A549 treated with CpdA at 1 μM for 4 hours (cell line): ENCODE results near the gene F11R. TPM values are rescaled to one million over a fixed set of nuclear protein-coding genes. Genes with fewer than 3 reads are reported as not detected.

Source experiments
- total RNA-seq: library from RNA; stranded (reverse); fragments of 200-300 nt; extraction: Qiagen RNA extraction; gene quantifications from 5 replicates; pipeline ENCODE4 v1.2.3, GENCODE V29; 2022; ENCODE audit warnings: low read depth

The F11R gene
- total RNA-seq: 42.3 to 56.2 TPM (median 52.6 TPM) in 5 replicates

DNA sequence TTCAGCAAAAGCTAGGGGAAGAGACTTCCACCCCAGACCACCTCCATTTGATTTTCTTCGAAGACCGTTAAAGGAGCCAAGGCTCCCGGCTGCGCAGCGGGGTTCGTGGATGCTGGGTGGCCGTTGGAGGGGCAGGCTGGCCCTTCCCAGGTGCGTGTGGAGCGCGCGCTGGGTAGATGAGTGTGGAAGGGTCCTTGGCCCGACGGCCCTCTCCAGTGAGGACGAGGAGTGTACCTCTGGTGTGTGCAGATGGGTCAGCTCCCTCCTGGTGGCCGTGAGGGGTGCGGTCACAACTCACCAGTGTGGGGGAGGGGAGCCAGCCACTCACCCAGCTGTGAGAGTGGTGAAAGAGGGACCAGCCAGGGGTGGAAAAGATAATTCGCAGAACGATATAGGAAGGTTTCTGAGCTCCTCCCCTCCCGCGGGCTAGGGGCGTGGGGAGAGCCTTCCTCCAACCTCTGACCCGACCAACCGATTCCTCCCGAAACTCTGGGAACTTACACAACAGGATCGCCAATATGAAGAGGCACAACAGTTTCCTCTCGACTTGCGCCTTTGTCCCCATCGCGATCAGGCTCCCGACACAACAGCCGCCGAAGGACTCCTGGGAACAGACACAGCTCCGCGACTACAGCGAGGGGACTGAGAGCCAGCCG is at the start of gene F11R:
Gene F11R (minus strand): TSS at position 644 of the 656 bp plus-strand sequence. CDS start 79 bp downstream, at position 565.

GRCh38 chr1:161069731-161070270 is 48.8 kb upstream of the F11R start, which contains the start of gene ARHGAP30:
Gene ARHGAP30, minus strand, starts transcription at chr1:161069891. Its CDS starts 267 bp downstream, at chr1:161069624.

DNA sequence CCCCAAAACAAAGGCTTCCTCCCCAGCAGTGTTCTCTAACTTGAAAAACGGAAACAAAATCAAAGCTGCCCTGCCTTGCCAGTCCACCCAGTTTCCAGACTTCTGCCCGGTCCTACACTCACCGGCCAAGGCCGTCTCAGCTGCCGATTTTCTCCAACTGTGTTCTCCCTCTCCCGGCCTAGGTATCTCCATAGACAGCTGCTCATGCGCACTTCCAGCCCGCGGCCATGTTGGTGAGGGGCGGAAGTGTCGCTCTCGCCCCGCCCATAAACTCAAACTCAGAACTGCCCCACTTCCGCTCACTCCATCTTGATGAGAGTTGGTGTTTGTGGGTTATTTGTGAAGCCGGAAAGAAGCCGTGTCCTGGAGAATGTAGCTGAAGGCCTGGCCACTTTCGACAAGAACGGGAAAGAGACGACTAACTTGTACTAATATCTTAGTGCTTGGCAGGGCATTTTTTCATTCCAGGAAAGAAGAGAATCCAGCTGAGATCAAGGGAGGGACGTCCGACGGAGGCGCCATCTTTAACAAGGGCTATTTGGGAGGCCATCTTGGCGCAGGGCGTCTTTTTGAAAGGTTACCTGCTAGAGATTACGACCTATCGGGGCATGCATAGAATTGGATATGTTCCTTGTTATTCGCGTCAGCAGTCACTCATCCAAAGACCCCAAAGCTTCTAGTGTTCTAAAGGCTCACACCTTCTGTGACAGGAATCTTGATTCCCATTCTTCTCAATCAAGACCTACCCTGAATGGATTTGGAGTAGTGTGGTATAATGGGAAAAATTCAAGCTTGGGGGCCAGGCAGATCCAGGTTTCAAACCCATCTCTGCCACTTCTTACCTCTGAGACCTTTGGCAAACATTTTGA is 25.0 kb upstream of the F11R start, which contains the start of gene USF1:
Gene USF1 (minus strand): TSS at position 242 of the 869 bp plus-strand sequence. CDS start 2,702 bp downstream, outside the sequence.

GRCh38 chr1:161038523-161039153 is 17.7 kb upstream of the F11R start, which contains the start of gene TSTD1:
Gene TSTD1, minus strand, starts transcription at chr1:161038964. Its CDS starts 75 bp downstream, at chr1:161038889.

GRCh38 chr1:160954158-160955104 is 66.5 kb downstream of the F11R start, which contains the start of gene ITLN2:
Gene ITLN2, minus strand, starts transcription at chr1:160954809. Its CDS starts 68 bp downstream, at chr1:160954741.

Other genes starting within 250 kb of the F11R start
- gene LY9, start 225.0 kb downstream of the F11R start, total RNA-seq: 0.08 to 0.18 TPM (median 0.14 TPM) in 4 of 5 replicates, not detected in the other
- gene CD244, start 158.3 kb downstream of the F11R start, total RNA-seq: 0.03 TPM in 1 of 5 replicates, not detected in the others
- gene ITLN1, start 136.0 kb downstream of the F11R start, total RNA-seq: not detected in 5 replicates
- 0.16 TPM in 1 of 5 replicates, not detected in the others for gene ITLN2, start 66.3 kb downstream of the F11R start, total RNA-seq
- gene TSTD1, start 17.8 kb upstream of the F11R start, total RNA-seq: 0.25 to 0.52 TPM (median 0.40 TPM) in 4 of 5 replicates, not detected in the other
- 51.2 to 62.5 TPM (median 55.3 TPM) in 5 replicates for gene USF1, start 24.8 kb upstream of the F11R start, total RNA-seq
- gene ARHGAP30, start 48.7 kb upstream of the F11R start, total RNA-seq: 0.05 to 0.19 TPM (median 0.11 TPM) in 4 of 5 replicates, not detected in the other
- 1.2 to 2.2 TPM (median 1.3 TPM) in 5 replicates for gene NECTIN4, start 68.4 kb upstream of the F11R start, total RNA-seq
- 0.76 to 2.3 TPM (median 1.9 TPM) in 5 replicates for gene KLHDC9, start 77.2 kb upstream of the F11R start, total RNA-seq
- 121 to 142 TPM (median 125 TPM) in 5 replicates for gene PFDN2, start 96.9 kb upstream of the F11R start, total RNA-seq
- 29.0 to 36.5 TPM (median 33.2 TPM) in 5 replicates for gene NIT1, start 97.0 kb upstream of the F11R start, total RNA-seq
- 23.0 to 33.3 TPM (median 32.4 TPM) in 5 replicates for gene DEDD, start 111.5 kb upstream of the F11R start, total RNA-seq
- gene UFC1, start 132.8 kb upstream of the F11R start, total RNA-seq: 92.8 to 141 TPM (median 93.5 TPM) in 5 replicates
- gene USP21, start 138.3 kb upstream of the F11R start, total RNA-seq: 18.2 to 26.4 TPM (median 23.5 TPM) in 5 replicates
- gene PPOX, start 145.3 kb upstream of the F11R start, total RNA-seq: 12.9 to 16.4 TPM (median 14.2 TPM) in 5 replicates
- gene B4GALT3, start 156.4 kb upstream of the F11R start, total RNA-seq: 25.3 to 32.6 TPM (median 30.6 TPM) in 5 replicates
- 0.01 TPM in 1 of 5 replicates, not detected in the others for gene ADAMTS4, start 177.9 kb upstream of the F11R start, total RNA-seq
- 79.3 to 107 TPM (median 81.5 TPM) in 5 replicates for gene NDUFS2, start 181.2 kb upstream of the F11R start, total RNA-seq
- gene FCER1G, start 194.1 kb upstream of the F11R start, total RNA-seq: 0.18 TPM in 1 of 5 replicates, not detected in the others
- gene APOA2, start 202.5 kb upstream of the F11R start, total RNA-seq: 4.4 TPM in 1 of 5 replicates, not detected in the others
- 9.7 to 11.4 TPM (median 11.1 TPM) in 5 replicates for gene TOMM40L, start 204.9 kb upstream of the F11R start, total RNA-seq
- 0.03 TPM in 1 of 5 replicates, not detected in the others for gene NR1I3, start 217.1 kb upstream of the F11R start, total RNA-seq
- 0.07 to 0.10 TPM (median 0.09 TPM) in 3 of 5 replicates, not detected in the others for gene PCP4L1, start 237.6 kb upstream of the F11R start, total RNA-seq